ENCODE results near the gene EML1. TPM values are rescaled to one million over a fixed set of nuclear protein-coding genes. Genes with fewer than 3 reads are reported as not detected.

Gene EML1
- total RNA-seq, 1 donor = under 0.01 TPM

GRCh38 chr14:99840774-99841305, 47.6 kb downstream of the EML1 start:
- Histone ChIP-seq H3K27me3 (ENCODE audit: insufficient read depth, low read length) (peaks cover 36% of the 10 kb centered on the region), H3K4me1 (ENCODE audit: insufficient read depth, low read length) (no peaks in the 10 kb centered on the region), H3K4me3 (ENCODE audit: low read length) (no peak overlapping the region), H3K9me3 (ENCODE audit: low read depth, low read length) (no peaks in the 10 kb centered on the region)

GRCh38 chr14:99841436-99842071, 48.3 kb downstream of the EML1 start:
- Histone ChIP-seq H3K4me3 (ENCODE audit: low read length) (no peak overlapping the region), H3K9me3 (ENCODE audit: low read depth, low read length) (peaks cover under 1% of the 10 kb centered on the region), H3K4me1 (ENCODE audit: insufficient read depth, low read length) (no peaks in the 10 kb centered on the region), H3K27me3 (ENCODE audit: insufficient read depth, low read length) (peaks cover 33% of the 10 kb centered on the region)

- peaks cover 30% of the 10 kb centered on the region for H3K27me3 ChIP-seq (ENCODE audit: insufficient read depth, low read length)
- H3K9me3 ChIP-seq (ENCODE audit: low read depth, low read length) = peaks cover 7% of the 10 kb centered on the region
- no peaks in the 10 kb centered on the region for H3K4me1 ChIP-seq (ENCODE audit: insufficient read depth, low read length)
- no peak overlapping the region for H3K4me3 ChIP-seq (ENCODE audit: low read length)
Measured at GRCh38 chr14:99842141-99842540, 48.9 kb downstream of the EML1 start.

GRCh38 chr14:99846808-99847207, 53.6 kb downstream of the EML1 start:
- Histone ChIP-seq H3K4me1 (ENCODE audit: insufficient read depth, low read length) (no peaks in the 10 kb centered on the region), H3K9me3 (ENCODE audit: low read depth, low read length) (peaks cover 10% of the 10 kb centered on the region), H3K27me3 (ENCODE audit: insufficient read depth, low read length) (peaks cover 17% of the 10 kb centered on the region), H3K4me3 (ENCODE audit: low read length) (no peak overlapping the region)

- peaks cover 10% of the 10 kb centered on the region for H3K9me3 ChIP-seq (ENCODE audit: low read depth, low read length)
- no peak overlapping the region for H3K4me3 ChIP-seq (ENCODE audit: low read length)
- no peaks in the 10 kb centered on the region for H3K4me1 ChIP-seq (ENCODE audit: insufficient read depth, low read length)
- peaks cover 11% of the 10 kb centered on the region for H3K27me3 ChIP-seq (ENCODE audit: insufficient read depth, low read length)
Measured at GRCh38 chr14:99850709-99851108, 57.5 kb downstream of the EML1 start.

- Histone ChIP-seq H3K4me3 (ENCODE audit: low read length) (no peak overlapping the region), H3K27me3 (ENCODE audit: insufficient read depth, low read length) (peaks cover 9% of the 10 kb centered on the region), H3K9me3 (ENCODE audit: low read depth, low read length) (no peaks in the 10 kb centered on the region), H3K4me1 (ENCODE audit: insufficient read depth, low read length) (no peaks in the 10 kb centered on the region)
Measured at GRCh38 chr14:99852578-99852977, 59.4 kb downstream of the EML1 start.

- Histone ChIP-seq H3K27me3 (ENCODE audit: insufficient read depth, low read length) (peaks cover 9% of the 10 kb centered on the region), H3K4me3 (ENCODE audit: low read length) (no peak overlapping the region), H3K9me3 (ENCODE audit: low read depth, low read length) (no peaks in the 10 kb centered on the region), H3K4me1 (ENCODE audit: insufficient read depth, low read length) (no peaks in the 10 kb centered on the region)
Measured at GRCh38 chr14:99853206-99853605, 60.0 kb downstream of the EML1 start.

- Histone ChIP-seq H3K4me1 (ENCODE audit: insufficient read depth, low read length) (no peaks in the 10 kb centered on the region), H3K27me3 (ENCODE audit: insufficient read depth, low read length) (peaks cover 4% of the 10 kb centered on the region), H3K4me3 (ENCODE audit: low read length) (no peak overlapping the region), H3K9me3 (ENCODE audit: low read depth, low read length) (no peaks in the 10 kb centered on the region)
Measured at GRCh38 chr14:99854831-99855230, 61.6 kb downstream of the EML1 start.

GRCh38 chr14:99855271-99855670, 62.1 kb downstream of the EML1 start:
- Histone ChIP-seq H3K27me3 (ENCODE audit: insufficient read depth, low read length) (peaks cover 4% of the 10 kb centered on the region), H3K9me3 (ENCODE audit: low read depth, low read length) (no peaks in the 10 kb centered on the region), H3K4me1 (ENCODE audit: insufficient read depth, low read length) (no peaks in the 10 kb centered on the region), H3K4me3 (ENCODE audit: low read length) (no peak overlapping the region)

- peaks cover 4% of the 10 kb centered on the region for H3K27me3 ChIP-seq (ENCODE audit: insufficient read depth, low read length)
- no peak overlapping the region for H3K4me3 ChIP-seq (ENCODE audit: low read length)
Measured at GRCh38 chr14:99857551-99857950, 64.3 kb downstream of the EML1 start.

GRCh38 chr14:99860219-99860618, 67.0 kb downstream of the EML1 start:
- H3K4me3 ChIP-seq (ENCODE audit: low read length) = no peak overlapping the region
- peaks cover 4% of the 10 kb centered on the region for H3K27me3 ChIP-seq (ENCODE audit: insufficient read depth, low read length)
- H3K4me1 ChIP-seq (ENCODE audit: insufficient read depth, low read length) = no peaks in the 10 kb centered on the region
- no peaks in the 10 kb centered on the region for H3K9me3 ChIP-seq (ENCODE audit: low read depth, low read length)

More at GRCh38 chr14:99857551-99857950, 64.3 kb downstream of the EML1 start:
- H3K4me1 ChIP-seq (ENCODE audit: insufficient read depth, low read length) = no peaks in the 10 kb centered on the region
- H3K9me3 ChIP-seq (ENCODE audit: low read depth, low read length) = no peaks in the 10 kb centered on the region

- H3K27me3 ChIP-seq (ENCODE audit: insufficient read depth, low read length) = no peaks in the 10 kb centered on the region
- H3K4me3 ChIP-seq (ENCODE audit: low read length) = no peak overlapping the region
- no peaks in the 10 kb centered on the region for H3K4me1 ChIP-seq (ENCODE audit: insufficient read depth, low read length)
- H3K9me3 ChIP-seq (ENCODE audit: low read depth, low read length) = no peaks in the 10 kb centered on the region
Measured at GRCh38 chr14:99862136-99862535, 68.9 kb downstream of the EML1 start.

GRCh38 chr14:99863059-99863458, 69.8 kb downstream of the EML1 start:
- Histone ChIP-seq H3K4me1 (ENCODE audit: insufficient read depth, low read length) (no peaks in the 10 kb centered on the region), H3K4me3 (ENCODE audit: low read length) (no peak overlapping the region), H3K9me3 (ENCODE audit: low read depth, low read length) (no peaks in the 10 kb centered on the region), H3K27me3 (ENCODE audit: insufficient read depth, low read length) (no peaks in the 10 kb centered on the region)

GRCh38 chr14:99865408-99865807, 72.2 kb downstream of the EML1 start:
- H3K9me3 ChIP-seq (ENCODE audit: low read depth, low read length) = no peaks in the 10 kb centered on the region
- H3K4me3 ChIP-seq (ENCODE audit: low read length) = no peak overlapping the region
- H3K4me1 ChIP-seq (ENCODE audit: insufficient read depth, low read length) = no peaks in the 10 kb centered on the region
- H3K27me3 ChIP-seq (ENCODE audit: insufficient read depth, low read length) = peaks cover 4% of the 10 kb centered on the region

- Histone ChIP-seq H3K4me1 (ENCODE audit: insufficient read depth, low read length) (no peaks in the 10 kb centered on the region), H3K9me3 (ENCODE audit: low read depth, low read length) (no peaks in the 10 kb centered on the region), H3K4me3 (ENCODE audit: low read length) (no peak overlapping the region), H3K27me3 (ENCODE audit: insufficient read depth, low read length) (peaks cover 7% of the 10 kb centered on the region)
Measured at GRCh38 chr14:99870617-99871016, 77.4 kb downstream of the EML1 start.

- Histone ChIP-seq H3K4me1 (ENCODE audit: insufficient read depth, low read length) (no peaks in the 10 kb centered on the region), H3K4me3 (ENCODE audit: low read length) (no peak overlapping the region)
Measured at GRCh38 chr14:99871771-99872170, 78.6 kb downstream of the EML1 start.

More at GRCh38 chr14:99871771-99872170, 78.6 kb downstream of the EML1 start:
- Histone ChIP-seq H3K27me3 (ENCODE audit: insufficient read depth, low read length) (peaks cover 7% of the 10 kb centered on the region), H3K9me3 (ENCODE audit: low read depth, low read length) (no peaks in the 10 kb centered on the region)

Measured in mononuclear cell (primary cell).